GM21528 (cell line): ENCODE data around the gene GRM1.
A peak's percentile ranks its signal among the peaks of the same experiment; 100 is the strongest.

ENCODE experiments used
- ATAC-seq: cut with Tn5 transposase; IDR thresholded peaks from one replicate; pipeline ENCODE4 v1.9.1; 2021; ENCODE audit warnings: mild to moderate bottlenecking, moderate library complexity; ENCODE audit not compliant: unreplicated experiment, low FRiP score

GRM1 gene

GRCh38 chr6:146095481-146095880 lies 66.6 kb downstream of the GRM1 start:
- no peak for ATAC-seq

DNA sequence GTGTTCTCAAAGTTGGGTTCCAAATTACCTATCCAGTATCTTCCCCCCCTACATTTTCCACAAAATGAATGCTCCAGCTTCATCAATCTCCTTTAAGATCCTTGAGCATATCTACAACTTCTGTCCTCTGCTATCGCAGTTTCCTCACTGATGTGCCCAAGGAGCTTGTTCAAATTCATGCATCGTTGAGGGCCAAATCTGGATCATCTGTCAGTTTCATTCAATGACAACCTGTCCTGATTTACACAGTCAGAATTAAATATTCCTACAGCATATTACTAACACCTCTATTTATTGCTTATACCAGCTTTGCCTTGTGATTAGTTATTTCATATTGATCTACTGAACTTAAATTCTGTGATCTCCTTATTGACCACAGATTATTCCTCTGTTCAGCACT lies 68.7 kb downstream of the GRM1 start:
- ATAC-seq: no peak

- ATAC-seq: no peak
These were observed 71.9 kb downstream of the GRM1 start for GRCh38 chr6:146100776-146101175.

DNA sequence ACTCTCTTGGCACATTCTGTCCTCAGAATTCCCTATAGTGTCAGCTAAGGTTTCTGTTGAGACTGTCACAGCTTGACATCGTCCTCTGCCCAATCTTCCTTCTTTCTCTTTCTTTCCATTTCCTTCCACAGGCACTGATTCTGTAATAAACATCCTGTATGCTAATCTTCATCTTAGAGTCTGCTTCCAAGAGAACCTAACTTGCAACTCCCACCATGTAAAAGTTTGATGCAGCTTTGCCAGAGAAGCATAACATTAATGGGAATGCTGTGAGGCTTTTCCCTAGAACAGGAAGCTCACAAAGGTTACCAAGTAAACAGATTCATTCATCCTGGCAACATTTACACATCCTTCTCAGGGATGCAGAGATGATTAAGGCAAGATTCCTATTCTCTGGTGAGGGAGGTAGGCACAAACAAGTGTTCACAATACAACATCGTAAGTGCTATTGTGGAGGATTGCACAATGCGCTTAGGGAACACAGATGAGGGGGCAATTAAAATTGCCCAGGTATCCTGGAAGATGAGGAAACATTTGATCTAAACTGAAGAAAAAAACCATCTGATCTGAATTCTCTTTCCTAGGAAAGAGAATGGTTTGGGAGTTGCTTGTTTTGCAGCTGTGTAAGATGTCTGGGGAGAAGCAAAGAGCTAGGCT lies 74.7 kb downstream of the GRM1 start:
- ATAC-seq: no peak

DNA sequence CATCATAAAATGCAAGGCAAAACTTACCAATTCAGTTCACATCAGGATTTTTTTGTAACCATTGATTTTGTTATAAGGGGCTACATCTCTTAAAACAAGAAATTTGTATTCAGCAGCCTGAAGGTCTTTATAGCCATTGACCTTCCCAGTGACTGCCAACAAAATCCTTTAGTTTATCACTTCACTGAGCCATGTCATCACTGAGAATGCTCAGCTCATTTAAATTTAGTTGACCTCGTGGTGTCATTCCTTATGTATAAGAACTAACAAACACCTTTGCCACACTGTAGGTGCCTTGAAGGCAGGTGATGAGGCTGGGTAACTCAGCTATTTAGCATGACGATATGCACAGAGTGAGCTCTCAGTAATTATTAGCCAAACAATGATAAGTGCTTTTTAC lies 77.7 kb downstream of the GRM1 start:
- no peak for ATAC-seq

GRCh38 chr6:146110990-146111389 lies 82.1 kb downstream of the GRM1 start:
- ATAC-seq: no peak

DNA sequence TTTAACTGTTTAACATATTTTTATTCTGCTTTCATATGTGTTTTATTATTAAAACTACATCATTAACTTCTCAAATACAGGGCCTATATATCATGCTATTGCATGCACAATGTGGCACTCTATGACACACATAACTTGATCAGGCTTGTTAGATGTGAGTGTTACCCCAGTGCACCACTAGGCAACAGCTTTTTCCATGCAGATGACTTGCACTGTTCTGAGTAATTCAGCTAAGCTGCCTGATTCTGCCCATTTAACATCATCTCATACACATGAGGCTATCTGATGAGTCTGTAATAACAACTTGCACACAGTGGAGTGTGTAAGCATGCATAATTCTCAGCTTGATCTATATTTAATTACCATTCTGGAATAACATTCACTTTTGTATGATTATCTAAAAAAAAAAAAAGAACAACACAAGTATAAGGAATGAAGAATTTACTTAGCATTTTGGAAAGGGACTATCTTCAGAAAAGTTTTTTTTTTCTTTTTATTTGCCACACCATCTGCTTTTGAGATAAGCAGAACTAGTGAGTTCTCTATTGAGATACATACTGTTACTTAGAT lies 83.1 kb downstream of the GRM1 start:
- no peak for ATAC-seq

GRCh38 chr6:146113084-146113623 lies 84.3 kb downstream of the GRM1 start:
- no peak for ATAC-seq

DNA sequence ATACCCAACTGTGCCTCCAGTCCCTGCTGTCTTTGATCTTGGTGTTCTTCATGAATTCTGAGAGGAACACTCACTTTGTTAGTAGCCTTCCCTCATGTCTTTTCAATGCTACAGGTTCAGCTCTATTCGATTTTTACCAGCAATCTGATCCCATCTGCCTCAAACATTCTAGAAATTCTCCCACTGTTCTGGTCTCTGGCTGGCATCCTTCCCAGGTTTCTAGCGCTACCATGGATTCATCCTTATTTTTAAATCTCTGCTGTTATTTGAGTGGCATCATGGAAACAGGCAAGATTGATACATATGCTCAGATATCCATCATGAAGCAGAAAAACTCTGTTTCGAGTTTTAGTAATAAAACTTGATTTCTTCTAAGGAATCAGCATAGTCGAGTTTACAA lies 94.8 kb downstream of the GRM1 start:
- ATAC-seq: no peak

- no peak for ATAC-seq
These were observed 98.8 kb downstream of the GRM1 start for GRCh38 chr6:146127447-146128215.

DNA sequence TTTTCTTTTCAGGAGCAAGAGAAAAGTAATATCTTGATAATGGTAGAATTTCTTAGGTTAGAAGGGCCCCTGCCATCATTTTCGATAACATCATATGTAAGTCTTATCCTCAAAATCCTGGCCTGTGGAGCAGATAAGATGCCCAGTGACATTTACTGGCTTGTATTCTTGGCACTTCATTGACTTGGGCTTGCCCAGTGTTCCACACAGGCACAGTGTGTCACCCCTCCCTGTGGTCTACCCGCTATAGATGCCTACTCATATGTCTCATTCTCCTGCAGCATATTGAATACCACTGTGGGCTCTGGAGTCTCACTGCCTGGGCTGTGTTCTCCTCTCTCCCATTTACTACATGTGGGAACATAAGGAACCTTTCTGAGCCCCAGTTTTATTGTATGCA lies 105.0 kb downstream of the GRM1 start:
- no peak for ATAC-seq

GRCh38 chr6:146135167-146135566 lies 106.3 kb downstream of the GRM1 start:
- ATAC-seq: no peak

DNA sequence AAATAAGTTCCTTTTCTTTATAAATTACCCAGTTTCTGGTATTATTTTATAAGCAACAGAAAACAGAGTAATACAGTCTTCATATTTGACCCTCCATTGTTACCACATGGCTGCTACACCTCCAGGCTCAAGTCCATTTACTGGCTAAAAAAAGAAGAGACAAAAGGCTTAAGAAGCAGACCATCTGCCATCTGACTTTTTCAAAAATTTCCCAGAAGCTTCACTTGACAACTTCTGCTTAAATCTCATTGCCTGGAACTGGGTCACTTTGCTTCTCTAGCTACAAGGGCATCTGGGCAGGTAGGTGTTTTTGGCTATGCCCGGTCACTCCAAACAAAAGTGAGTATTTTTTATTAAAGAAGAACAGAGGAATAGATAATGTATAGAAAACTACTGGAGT lies 118.0 kb downstream of the GRM1 start:
- ATAC-seq: no peak

DNA sequence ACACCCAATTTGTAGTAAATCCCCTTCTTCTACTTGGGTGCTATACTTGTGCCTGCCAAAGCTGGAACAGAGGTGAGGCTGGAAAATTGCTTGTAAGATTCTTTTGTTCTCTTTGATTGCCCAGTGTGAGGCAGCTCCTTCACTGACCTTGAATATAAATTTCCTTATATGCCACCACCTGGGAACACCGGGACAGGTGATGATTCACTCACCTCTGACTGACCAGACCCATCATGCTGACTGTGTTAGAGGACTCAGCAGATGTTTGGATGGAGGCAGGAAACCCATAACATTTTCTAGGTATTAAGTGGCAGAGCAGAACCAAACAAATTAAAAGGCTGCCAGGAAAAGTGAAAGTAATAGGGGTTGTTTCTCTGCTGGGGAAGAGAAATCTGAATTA lies 120.9 kb downstream of the GRM1 start:
- no peak for ATAC-seq

DNA sequence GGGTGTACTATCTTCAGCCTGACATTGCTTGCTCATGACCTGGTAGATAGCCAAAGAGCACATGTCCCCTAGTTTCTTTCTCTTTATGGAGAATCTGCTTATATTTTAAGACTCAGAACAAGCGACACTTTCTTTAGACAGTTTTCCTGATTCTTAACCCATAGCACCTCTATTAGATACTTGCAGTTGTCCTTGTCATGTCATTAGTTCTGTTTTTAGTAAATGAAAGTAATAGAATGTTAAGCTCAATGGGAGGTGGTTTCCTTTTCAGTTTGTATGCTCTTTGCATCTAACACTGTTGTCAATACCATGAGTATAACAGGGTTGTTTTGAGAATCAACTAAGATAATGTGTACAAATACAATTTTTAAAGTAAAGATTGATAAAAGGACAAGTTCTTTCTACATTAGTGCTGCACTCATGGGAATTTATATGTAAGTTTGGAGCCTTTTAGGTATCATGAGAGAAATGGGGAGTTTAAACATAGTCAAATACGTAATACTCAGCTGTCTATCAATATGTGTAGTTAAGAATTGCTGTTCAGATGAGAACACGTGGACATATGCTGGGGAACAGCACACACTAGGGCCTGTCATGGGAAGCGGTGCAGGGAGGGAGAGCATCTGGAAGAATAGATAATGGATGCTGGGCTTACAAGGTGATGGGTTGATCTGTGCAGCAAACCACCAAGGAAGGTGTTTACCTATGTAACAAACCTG lies 124.3 kb downstream of the GRM1 start:
- ATAC-seq: peak; percentile 99

DNA sequence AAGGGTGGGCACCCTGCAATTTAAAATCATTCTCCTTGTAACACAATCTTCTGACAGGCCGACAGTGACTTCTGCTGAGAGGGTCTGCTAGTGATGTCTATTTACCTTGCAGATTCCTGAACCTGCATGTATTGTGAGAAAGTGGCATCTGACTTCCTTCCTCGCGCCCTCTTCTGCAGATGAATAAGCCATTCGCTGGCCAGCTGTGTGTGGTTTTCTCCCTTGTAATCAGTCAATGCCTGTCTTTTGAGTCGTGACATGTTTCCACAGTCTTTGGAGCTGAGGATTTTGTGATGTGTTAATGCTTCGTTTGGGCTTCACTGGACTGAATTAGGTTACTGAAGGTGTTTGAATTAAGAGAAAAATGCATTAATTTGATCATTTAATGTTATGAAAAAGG lies 125.3 kb downstream of the GRM1 start:
- no peak for ATAC-seq

- ATAC-seq: no peak
These were observed 132.8 kb downstream of the GRM1 start for GRCh38 chr6:146161664-146162063.

- no peak for ATAC-seq
These were observed 141.0 kb downstream of the GRM1 start for GRCh38 chr6:146169872-146170271.

DNA sequence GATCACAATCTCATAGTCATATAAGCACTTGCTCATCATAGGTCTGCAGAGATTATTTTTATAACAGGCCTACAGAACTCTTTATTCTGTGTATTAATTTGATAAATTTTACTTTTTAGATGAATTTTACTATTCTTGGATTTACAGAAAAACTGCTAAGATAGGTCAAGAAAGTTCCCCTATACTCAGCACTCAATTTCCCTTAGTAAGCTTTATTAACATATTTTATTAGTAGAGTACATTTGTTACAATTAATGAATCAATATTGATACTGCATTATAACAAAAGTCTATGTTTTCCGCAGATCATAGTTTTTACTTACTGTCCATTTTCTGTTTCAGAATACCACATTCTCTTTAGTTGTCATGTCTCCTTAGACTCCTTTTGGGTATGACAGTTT lies 148.9 kb downstream of the GRM1 start:
- ATAC-seq: no peak

DNA sequence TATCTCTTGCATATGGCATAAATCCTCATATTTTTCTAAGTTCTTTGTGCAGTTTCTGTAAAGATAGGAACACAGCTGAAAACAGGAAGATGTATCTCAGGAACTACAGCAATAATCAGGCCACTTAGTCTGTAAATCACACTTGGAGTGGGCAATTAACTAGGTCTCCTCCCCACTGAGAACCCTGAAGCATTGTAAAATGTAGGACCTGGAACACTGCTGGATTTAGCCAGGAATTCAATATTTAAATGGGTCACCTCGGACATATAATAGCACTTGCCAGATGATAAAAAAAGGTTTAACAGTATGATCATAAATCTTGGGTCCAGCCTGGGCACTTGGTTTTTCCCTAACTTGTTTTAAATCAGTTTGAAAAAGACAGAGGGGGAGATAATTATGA lies 155.0 kb downstream of the GRM1 start:
- no peak for ATAC-seq

GRCh38 chr6:146184701-146185100 lies 155.8 kb downstream of the GRM1 start:
- ATAC-seq: no peak
